Measurements from ENCODE around the gene ACP4.

The ACP4 gene

GRCh38 chr19:50772476-50772875 lies 17.7 kb upstream of the ACP4 start:
- no peak for TF ChIP-seq FOXP2 (optimal IDR thresholded peaks at IDR 0.05; ENCODE audit: borderline replicate concordance, extremely low read depth, extremely low read length, insufficient read depth)
- no peak for TF ChIP-seq TAF1 (IDR thresholded peaks at IDR 0.05; ENCODE audit: borderline replicate concordance, insufficient read depth, low read length)
- TF ChIP-seq SIN3A (IDR thresholded peaks at IDR 0.05; ENCODE audit: borderline replicate concordance, insufficient read depth, low read length): no peak
- TF ChIP-seq POLR2AphosphoS5 (IDR thresholded peaks at IDR 0.05; ENCODE audit: low read depth, low read length): no peak
- TF ChIP-seq REST (IDR thresholded peaks at IDR 0.05; ENCODE audit: insufficient read depth in 1 of 2, low read depth in 2 of 2, low read length in 2 of 2): no peak

GRCh38 chr19:50776131-50776530 lies 14.1 kb upstream of the ACP4 start:
- TF ChIP-seq TAF1 (IDR thresholded peaks at IDR 0.05; ENCODE audit: borderline replicate concordance, insufficient read depth, low read length): no peak

GRCh38 chr19:50777261-50777660 lies 13.0 kb upstream of the ACP4 start:
- TF ChIP-seq TAF1 (IDR thresholded peaks at IDR 0.05; ENCODE audit: borderline replicate concordance, insufficient read depth, low read length) (no peak), REST (IDR thresholded peaks at IDR 0.05; ENCODE audit: insufficient read depth in 1 of 2, low read depth in 2 of 2, low read length in 2 of 2) (no peak), SIN3A (IDR thresholded peaks at IDR 0.05; ENCODE audit: borderline replicate concordance, insufficient read depth, low read length) (no peak), FOXP2 (optimal IDR thresholded peaks at IDR 0.05; ENCODE audit: borderline replicate concordance, extremely low read depth, extremely low read length, insufficient read depth) (no peak), POLR2AphosphoS5 (IDR thresholded peaks at IDR 0.05; ENCODE audit: low read depth, low read length) (no peak)

GRCh38 chr19:50777830-50778303 lies 12.3 kb upstream of the ACP4 start:
- no peak for TF ChIP-seq FOXP2 (optimal IDR thresholded peaks at IDR 0.05; ENCODE audit: borderline replicate concordance, extremely low read depth, extremely low read length, insufficient read depth)
- no peak for TF ChIP-seq TAF1 (IDR thresholded peaks at IDR 0.05; ENCODE audit: borderline replicate concordance, insufficient read depth, low read length)
- no peak for TF ChIP-seq SIN3A (IDR thresholded peaks at IDR 0.05; ENCODE audit: borderline replicate concordance, insufficient read depth, low read length)
- no peak for TF ChIP-seq REST (IDR thresholded peaks at IDR 0.05; ENCODE audit: insufficient read depth in 1 of 2, low read depth in 2 of 2, low read length in 2 of 2)
- TF ChIP-seq POLR2AphosphoS5 (IDR thresholded peaks at IDR 0.05; ENCODE audit: low read depth, low read length): no peak

GRCh38 chr19:50778906-50779430 lies 11.2 kb upstream of the ACP4 start:
- TF ChIP-seq SIN3A (IDR thresholded peaks at IDR 0.05; ENCODE audit: borderline replicate concordance, insufficient read depth, low read length): no peak

- no peak for TF ChIP-seq REST (IDR thresholded peaks at IDR 0.05; ENCODE audit: insufficient read depth in 1 of 2, low read depth in 2 of 2, low read length in 2 of 2)
Observed at GRCh38 chr19:50779504-50780457, 10.4 kb upstream of the ACP4 start.

All from PFSK-1 (cell line).